EL (cell line): ENCODE data around the gene KRTAP19-8.

Experiments used
- DNase-seq: peaks from one replicate; pipeline ENCODE4 v3.0.0-alpha.2; 2016

Gene KRTAP19-8

DNA sequence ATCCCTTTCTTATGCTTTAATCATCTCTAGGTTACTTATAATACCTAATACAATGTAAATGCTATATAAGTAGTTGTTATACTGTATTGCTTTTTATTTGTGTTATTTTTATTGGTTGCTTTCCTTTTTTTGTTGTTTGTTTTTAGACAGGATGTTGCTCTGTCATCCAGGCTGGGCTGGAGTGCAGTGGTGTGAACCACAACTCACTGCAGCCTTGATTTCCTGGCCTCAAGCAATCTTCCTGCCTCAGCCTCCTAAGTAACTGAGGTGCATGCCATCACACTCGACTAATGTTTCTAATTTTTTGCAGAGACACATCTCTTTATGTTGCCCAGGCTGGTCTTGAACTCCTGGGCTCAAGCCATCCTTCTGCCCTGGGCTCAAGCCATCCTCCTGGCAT is 26.9 kb downstream of the KRTAP19-8 start:
- DNase-seq = no peak

DNA sequence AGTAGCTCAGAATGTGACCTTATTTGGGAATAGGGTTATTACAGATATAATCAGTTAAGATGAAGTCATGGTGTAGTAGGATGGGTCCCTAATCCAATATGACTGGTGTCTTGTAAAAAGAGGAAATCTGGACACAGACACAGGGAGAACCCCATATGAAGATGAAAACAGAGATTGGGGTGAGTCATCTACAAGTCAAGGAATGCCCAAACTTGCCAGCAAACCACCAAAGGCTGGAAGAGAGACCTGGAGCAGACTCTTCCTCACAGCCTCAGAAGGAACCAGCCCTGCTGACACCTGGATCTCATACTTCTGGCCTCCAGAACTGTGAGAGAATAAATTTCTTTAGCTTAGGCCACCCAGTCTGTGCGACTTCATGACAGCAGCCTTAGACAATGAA is 29.9 kb downstream of the KRTAP19-8 start:
- no peak for DNase-seq

DNA sequence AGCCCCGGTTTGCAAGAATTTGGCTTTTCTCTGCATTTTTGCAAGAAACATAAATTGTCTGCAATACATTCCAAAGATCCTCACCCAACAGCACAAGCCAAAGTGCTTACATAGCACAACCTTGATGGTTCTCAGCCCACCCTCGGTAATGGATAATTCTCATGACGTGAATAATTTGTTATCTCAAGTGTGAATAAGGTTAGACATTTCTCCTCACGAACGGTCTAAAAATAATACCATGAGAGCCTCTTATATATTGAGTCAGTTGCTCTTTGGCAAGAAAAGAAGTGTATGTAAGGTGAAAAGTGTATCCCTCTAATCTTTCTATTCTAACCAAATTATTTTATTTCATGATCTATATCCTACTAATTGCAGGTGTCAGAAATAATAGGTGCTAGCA is 33.3 kb downstream of the KRTAP19-8 start:
- no peak for DNase-seq

DNA sequence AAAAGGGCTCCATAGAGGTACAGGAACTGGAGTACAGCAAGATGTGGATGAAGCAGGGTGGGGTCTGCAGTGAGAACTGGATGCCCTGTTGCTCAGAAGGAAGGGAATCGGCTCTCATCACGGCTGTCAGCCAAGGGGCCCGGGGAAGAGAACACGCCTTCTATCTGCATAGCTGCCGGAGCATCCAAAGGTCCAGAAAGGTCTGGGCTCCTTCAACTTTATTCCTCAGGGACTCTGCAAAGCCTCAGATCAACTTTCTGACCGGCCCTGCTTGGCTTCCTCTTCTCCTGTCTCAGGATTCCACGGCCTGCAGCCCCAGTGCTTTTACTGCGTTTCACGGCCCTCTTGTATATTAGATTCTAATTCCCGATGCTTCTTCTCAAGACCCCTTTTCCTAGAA is 34.8 kb downstream of the KRTAP19-8 start:
- no peak for DNase-seq

DNA sequence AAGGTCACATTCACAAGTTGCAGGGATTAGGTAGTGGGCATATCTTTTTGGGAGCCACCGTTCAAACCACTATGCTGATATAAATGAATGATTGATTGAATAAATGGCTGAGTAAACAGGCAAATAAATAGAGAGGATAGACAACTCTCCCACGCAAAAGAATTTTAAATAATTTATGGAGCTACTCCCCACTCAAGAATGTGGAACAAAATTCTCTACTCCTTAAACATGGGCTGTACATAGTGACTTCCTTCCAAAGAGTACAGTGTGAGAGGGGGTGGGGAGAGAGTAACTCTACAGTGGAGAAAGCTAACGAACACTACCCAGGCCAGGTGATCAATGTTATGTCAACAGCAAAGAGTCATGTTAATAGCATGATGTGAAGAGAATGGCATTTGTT is 40.7 kb downstream of the KRTAP19-8 start:
- no peak for DNase-seq

DNA sequence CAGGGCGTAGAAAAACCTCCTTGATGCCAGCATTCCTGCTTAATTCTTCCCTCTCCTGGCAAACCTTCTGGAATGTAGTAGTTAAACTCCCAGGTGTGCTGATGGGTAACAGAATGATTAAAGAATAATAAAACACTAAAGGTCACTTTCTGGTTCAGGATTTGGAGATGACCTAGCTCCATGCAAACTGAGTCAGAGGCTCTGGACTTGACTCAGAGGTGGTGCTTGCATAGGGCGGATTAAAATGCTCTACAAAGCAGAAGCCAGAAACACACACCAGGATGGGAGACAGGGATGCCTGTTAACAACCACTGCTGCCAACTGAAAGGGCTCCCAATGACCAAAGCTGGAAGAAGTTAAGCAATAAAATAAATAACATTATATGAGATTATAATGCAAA is 41.5 kb downstream of the KRTAP19-8 start:
- no peak for DNase-seq

DNA sequence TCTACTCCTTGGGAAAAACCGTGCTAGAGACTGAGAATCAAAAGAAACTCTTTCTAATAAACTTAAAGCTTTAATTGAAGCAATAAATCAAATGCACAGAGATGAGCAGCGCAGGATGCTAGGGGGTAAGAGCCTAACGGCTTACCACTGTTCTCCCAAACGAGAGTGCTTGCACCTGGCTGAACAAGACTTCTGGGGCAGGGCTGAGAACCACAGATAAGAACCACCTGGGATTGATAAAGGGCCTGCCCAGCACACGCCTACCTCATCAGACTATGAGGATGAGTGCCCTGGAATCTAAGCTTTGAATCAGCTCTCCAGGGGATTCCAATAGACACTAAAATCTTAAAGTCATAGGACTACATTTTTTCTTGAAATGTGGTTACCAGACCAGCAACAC is 43.3 kb downstream of the KRTAP19-8 start:
- DNase-seq = no peak

DNA sequence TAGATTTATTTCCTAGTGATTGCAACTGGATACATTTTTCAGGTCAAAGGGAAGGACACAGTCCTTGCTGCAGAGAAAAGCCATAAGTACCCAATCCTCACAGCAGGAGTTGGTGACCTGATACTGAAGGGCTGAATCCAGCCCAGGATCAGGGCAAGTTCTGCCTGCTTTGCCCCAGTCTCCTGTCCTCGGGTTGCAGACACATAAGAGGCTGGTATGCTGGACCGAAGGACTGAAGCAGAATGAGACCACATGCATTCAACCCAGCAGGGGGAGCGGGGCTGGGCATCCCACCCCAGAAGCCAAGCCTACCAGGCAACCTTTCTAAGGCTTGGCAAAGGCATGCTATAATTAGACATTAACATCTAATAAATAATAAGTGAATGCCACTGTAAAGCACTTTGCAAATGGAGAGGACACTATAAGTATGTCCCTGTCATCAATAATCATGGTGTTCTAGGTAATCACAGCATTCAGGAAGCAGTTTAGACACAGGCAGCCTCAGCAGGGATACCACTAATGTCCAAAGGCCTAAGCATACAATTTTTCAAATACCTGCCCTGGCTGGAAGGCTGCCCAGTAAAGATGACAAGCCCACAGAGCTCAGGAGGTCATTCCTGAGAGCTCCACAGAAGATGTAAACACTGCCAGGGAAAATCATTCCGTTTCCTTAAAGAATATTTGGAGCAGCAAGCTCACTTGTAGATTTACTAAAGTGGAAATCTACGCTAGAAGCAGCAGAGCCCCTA is 47.6 kb downstream of the KRTAP19-8 start:
- DNase-seq = no peak

DNA sequence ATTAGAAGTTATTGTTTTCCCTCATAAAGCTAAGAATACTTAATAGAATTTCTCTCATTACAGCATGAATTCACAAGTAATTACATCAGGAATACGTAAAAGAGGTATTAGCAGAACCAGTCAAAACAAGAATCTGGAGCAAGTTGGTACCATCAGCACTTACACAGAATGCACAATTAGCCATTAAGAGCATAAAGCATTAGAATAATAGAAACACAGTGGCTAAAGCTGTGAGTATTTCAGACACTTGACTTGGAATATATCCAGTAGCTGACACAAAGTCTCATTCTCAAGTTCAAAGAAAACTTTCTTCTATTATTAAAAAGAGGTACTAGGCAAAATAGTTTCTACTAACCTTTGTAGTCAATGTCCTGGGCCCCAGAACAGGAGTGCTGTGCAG is 49.6 kb downstream of the KRTAP19-8 start:
- no peak for DNase-seq
